Stimulated activated naive B cell treated with anti-CD40 and anti-IgM and Interleukin-4, amounts not matched to agents 10 μg/mL and 1 μg/mL and 100 μg/mL, for 72 hours (primary cell): ENCODE results near the gene GABRQ.
"Not testable (repeated sequence)": the region's sequence is repeated elsewhere in the genome, so short reads cannot be mapped to it uniquely, and the experiment has no call there.

Source experiments
- ATAC-seq, 2 donors: fragments of 150-1000 bp; cut with Tn5 transposase; replicated peaks; 2 replicates each; pipeline ENCODE4 v1.10.0; 2021; ENCODE audit warnings: moderate library complexity in 1 of 2
- DNase-seq: peaks from one replicate; pipeline ENCODE4 v3.0.0; 2021
- H3K27ac Mint-ChIP-seq: one replicate; pipeline ENCODE4 v1.8.0; 2022; ENCODE audit warnings: mild to moderate bottlenecking, mixed read lengths
- H3K27me3 Mint-ChIP-seq, 2 donors: one replicate each; pipeline ENCODE4 v1.8.0; 2022; ENCODE audit warnings: mixed read lengths in 2 of 2
- H3K36me3 Mint-ChIP-seq, 2 donors: one replicate each; pipeline ENCODE4 v1.8.0; 2022; ENCODE audit warnings: mixed read lengths in 2 of 2, mild to moderate bottlenecking in 1 of 2
- H3K4me1 Mint-ChIP-seq, 2 donors: one replicate each; pipeline ENCODE4 v1.8.0; 2022; ENCODE audit warnings: mixed read lengths in 2 of 2, mild to moderate bottlenecking in 1 of 2
- H3K4me3 Mint-ChIP-seq, 2 donors: one replicate each; pipeline ENCODE4 v1.8.0; 2022; ENCODE audit warnings: mild to moderate bottlenecking in 2 of 2, mixed read lengths in 2 of 2, moderate library complexity in 1 of 2
- H3K9me3 Mint-ChIP-seq, 2 donors: one replicate each; pipeline ENCODE4 v1.8.0; 2022; ENCODE audit warnings: mixed read lengths in 2 of 2, mild to moderate bottlenecking in 1 of 2

GABRQ gene

GRCh38 chrX:152642931-152643564, 5.4 kb downstream of the GABRQ start:
- Mint-ChIP-seq H3K4me3 (no peak overlapping the region), H3K27ac (no peak overlapping the region), H3K27me3 (peaks cover 7 to 18% of the 10 kb centered on the region in 2 donors), H3K9me3 (no peaks in the 10 kb centered on the region), H3K4me1 (peaks cover 0 to 1% of the 10 kb centered on the region in 2 donors), H3K36me3 (no peaks in the 10 kb centered on the region)
- DNase-seq (no peak), ATAC-seq (no peak)

GRCh38 chrX:152646961-152647360, 9.3 kb downstream of the GABRQ start:
- ATAC-seq (no peak), DNase-seq (no peak)
- no peak overlapping the region for H3K27ac Mint-ChIP-seq
- no peaks in the 10 kb centered on the region for H3K36me3 Mint-ChIP-seq
- H3K27me3 Mint-ChIP-seq, result no peaks in the 10 kb centered on the region
- H3K4me1 Mint-ChIP-seq, result no peaks in the 10 kb centered on the region
- H3K9me3 Mint-ChIP-seq, result no peaks in the 10 kb centered on the region
- H3K4me3 Mint-ChIP-seq, result no peak overlapping the region

- no peak overlapping the region for H3K4me3 Mint-ChIP-seq
- H3K4me1 Mint-ChIP-seq, result no peaks in the 10 kb centered on the region
- H3K36me3 Mint-ChIP-seq, result no peaks in the 10 kb centered on the region
- no peaks in the 10 kb centered on the region for H3K27me3 Mint-ChIP-seq
- DNase-seq (no peak), ATAC-seq (no peak)
- H3K9me3 Mint-ChIP-seq, result peaks cover 0 to under 1% of the 10 kb centered on the region in 2 donors
- no peak overlapping the region for H3K27ac Mint-ChIP-seq
Observed at GRCh38 chrX:152647978-152648377, 10.3 kb downstream of the GABRQ start.

GRCh38 chrX:152652060-152652459, 14.4 kb downstream of the GABRQ start:
- no peak overlapping the region for H3K4me3 Mint-ChIP-seq
- DNase-seq, result no peak
- H3K36me3 Mint-ChIP-seq, result no peaks in the 10 kb centered on the region
- no peak for ATAC-seq
- H3K27me3 Mint-ChIP-seq, result peaks cover 0 to 5% of the 10 kb centered on the region in 2 donors
- H3K9me3 Mint-ChIP-seq, result peaks cover 1 to 5% of the 10 kb centered on the region in 2 donors
- no peak overlapping the region for H3K27ac Mint-ChIP-seq
- H3K4me1 Mint-ChIP-seq, result no peaks in the 10 kb centered on the region

GRCh38 chrX:152652467-152652866, 14.8 kb downstream of the GABRQ start:
- Mint-ChIP-seq H3K36me3 (no peaks in the 10 kb centered on the region), H3K4me1 (no peaks in the 10 kb centered on the region), H3K27me3 (peaks cover 0 to 6% of the 10 kb centered on the region in 2 donors), H3K9me3 (peaks cover 1 to 5% of the 10 kb centered on the region in 2 donors), H3K27ac (no peak overlapping the region), H3K4me3 (no peak overlapping the region)
- no peak for ATAC-seq
- no peak for DNase-seq

GRCh38 chrX:152656087-152656486, 18.4 kb downstream of the GABRQ start:
- H3K4me3 Mint-ChIP-seq, result no peak overlapping the region

GRCh38 chrX:152656890-152657289, 19.2 kb downstream of the GABRQ start:
- DNase-seq, result no peak
- H3K27me3 Mint-ChIP-seq, result peaks cover 0 to 14% of the 10 kb centered on the region in 2 donors
- H3K4me3 Mint-ChIP-seq, result no peak overlapping the region
- no peaks in the 10 kb centered on the region for H3K36me3 Mint-ChIP-seq
- H3K9me3 Mint-ChIP-seq, result peaks cover 1 to 5% of the 10 kb centered on the region in 2 donors
- H3K27ac Mint-ChIP-seq, result no peak overlapping the region
- ATAC-seq, result no peak
- no peaks in the 10 kb centered on the region for H3K4me1 Mint-ChIP-seq

More at GRCh38 chrX:152656087-152656486, 18.4 kb downstream of the GABRQ start:
- no peaks in the 10 kb centered on the region for H3K36me3 Mint-ChIP-seq
- peaks cover 1 to 5% of the 10 kb centered on the region in 2 donors for H3K9me3 Mint-ChIP-seq
- no peak for DNase-seq
- H3K27me3 Mint-ChIP-seq, result peaks cover 0 to 14% of the 10 kb centered on the region in 2 donors
- ATAC-seq, result no peak
- H3K4me1 Mint-ChIP-seq, result no peaks in the 10 kb centered on the region
- no peak overlapping the region for H3K27ac Mint-ChIP-seq

- ATAC-seq, result no peak
- peaks cover 0 to 11% of the 10 kb centered on the region in 2 donors for H3K27me3 Mint-ChIP-seq
- H3K27ac Mint-ChIP-seq, result no peak overlapping the region
- no peak overlapping the region for H3K4me3 Mint-ChIP-seq
- no peak for DNase-seq
- no peaks in the 10 kb centered on the region for H3K4me1 Mint-ChIP-seq
- no peaks in the 10 kb centered on the region for H3K36me3 Mint-ChIP-seq
- H3K9me3 Mint-ChIP-seq, result peaks cover 1 to 5% of the 10 kb centered on the region in 2 donors
Observed at GRCh38 chrX:152658302-152658701, 20.6 kb downstream of the GABRQ start.

- Mint-ChIP-seq H3K27me3 (peaks cover 0 to 12% of the 10 kb centered on the region in 2 donors), H3K9me3 (peaks cover 4 to 12% of the 10 kb centered on the region in 2 donors), H3K4me3 (no peak overlapping the region), H3K4me1 (no peaks in the 10 kb centered on the region), H3K27ac (no peak overlapping the region), H3K36me3 (peaks cover 0 to 2% of the 10 kb centered on the region in 2 donors)
- no peak for DNase-seq
- ATAC-seq, result no peak
Observed at GRCh38 chrX:152663086-152663485, 25.4 kb downstream of the GABRQ start.

- Mint-ChIP-seq H3K27ac (no peak overlapping the region), H3K4me1 (no peaks in the 10 kb centered on the region), H3K9me3 (peaks cover 0 to 2% of the 10 kb centered on the region in 2 donors), H3K4me3 (no peak overlapping the region), H3K36me3 (no peaks in the 10 kb centered on the region), H3K27me3 (no peaks in the 10 kb centered on the region)
- DNase-seq (no peak), ATAC-seq (no peak)
Observed at GRCh38 chrX:152674135-152674534, 36.4 kb downstream of the GABRQ start.

GRCh38 chrX:152674652-152675051, 37.0 kb downstream of the GABRQ start:
- H3K27me3 Mint-ChIP-seq, H3K36me3 Mint-ChIP-seq, DNase-seq, H3K27ac Mint-ChIP-seq, H3K4me1 Mint-ChIP-seq, H3K9me3 Mint-ChIP-seq, H3K4me3 Mint-ChIP-seq, ATAC-seq: not testable (repeated sequence)

GRCh38 chrX:152681012-152681411, 43.3 kb downstream of the GABRQ start:
- ATAC-seq, result peak; percentile 60 to 81
- not testable (repeated sequence) for DNase-seq

GRCh38 chrX:152697952-152698931, 60.5 kb downstream of the GABRQ start, which contains the start of gene MAGEA3:
TSS of gene MAGEA3 (plus strand) at chrX:152698794. CDS start at chrX:152700833, 2,039 bp downstream.
- not testable (repeated sequence) for H3K4me1 Mint-ChIP-seq, H3K27me3 Mint-ChIP-seq, H3K9me3 Mint-ChIP-seq

More at GRCh38 chrX:152681012-152681411, 43.3 kb downstream of the GABRQ start:
- H3K9me3 Mint-ChIP-seq, H3K27me3 Mint-ChIP-seq, H3K4me3 Mint-ChIP-seq, H3K36me3 Mint-ChIP-seq, H3K27ac Mint-ChIP-seq, H3K4me1 Mint-ChIP-seq: not testable (repeated sequence)

GRCh38 chrX:152700390-152700789, 62.7 kb downstream of the GABRQ start:
- H3K4me3 Mint-ChIP-seq, H3K36me3 Mint-ChIP-seq, DNase-seq, ATAC-seq, H3K4me1 Mint-ChIP-seq, H3K27ac Mint-ChIP-seq, H3K27me3 Mint-ChIP-seq, H3K9me3 Mint-ChIP-seq: not testable (repeated sequence)

More at GRCh38 chrX:152697952-152698931, 60.5 kb downstream of the GABRQ start, which contains the start of gene MAGEA3:
- H3K36me3 Mint-ChIP-seq, H3K4me3 Mint-ChIP-seq, DNase-seq, H3K27ac Mint-ChIP-seq, ATAC-seq: not testable (repeated sequence)
